Glomerular endothelial cell (primary cell): Measurements from ENCODE around the gene HOXB3. TPM values are rescaled to one million over a fixed set of nuclear protein-coding genes. Genes with fewer than 3 reads are reported as not detected.

ENCODE experiments used
- DNase-seq: peaks from one replicate; pipeline ENCODE4 v3.0.0-alpha.2; 2011; ENCODE audit warnings: low read depth, low spot score; ENCODE audit errors: extremely low read depth
- total RNA-seq: library from RNA; depleted of rRNA; stranded (reverse); fragments of >200 nt; gene quantifications from 2 replicates; pipeline ENCODE4 v1.2.3, GENCODE V29; 2015

HOXB3 gene
- 17.7 and 48.0 TPM in 2 replicates for total RNA-seq

DNA sequence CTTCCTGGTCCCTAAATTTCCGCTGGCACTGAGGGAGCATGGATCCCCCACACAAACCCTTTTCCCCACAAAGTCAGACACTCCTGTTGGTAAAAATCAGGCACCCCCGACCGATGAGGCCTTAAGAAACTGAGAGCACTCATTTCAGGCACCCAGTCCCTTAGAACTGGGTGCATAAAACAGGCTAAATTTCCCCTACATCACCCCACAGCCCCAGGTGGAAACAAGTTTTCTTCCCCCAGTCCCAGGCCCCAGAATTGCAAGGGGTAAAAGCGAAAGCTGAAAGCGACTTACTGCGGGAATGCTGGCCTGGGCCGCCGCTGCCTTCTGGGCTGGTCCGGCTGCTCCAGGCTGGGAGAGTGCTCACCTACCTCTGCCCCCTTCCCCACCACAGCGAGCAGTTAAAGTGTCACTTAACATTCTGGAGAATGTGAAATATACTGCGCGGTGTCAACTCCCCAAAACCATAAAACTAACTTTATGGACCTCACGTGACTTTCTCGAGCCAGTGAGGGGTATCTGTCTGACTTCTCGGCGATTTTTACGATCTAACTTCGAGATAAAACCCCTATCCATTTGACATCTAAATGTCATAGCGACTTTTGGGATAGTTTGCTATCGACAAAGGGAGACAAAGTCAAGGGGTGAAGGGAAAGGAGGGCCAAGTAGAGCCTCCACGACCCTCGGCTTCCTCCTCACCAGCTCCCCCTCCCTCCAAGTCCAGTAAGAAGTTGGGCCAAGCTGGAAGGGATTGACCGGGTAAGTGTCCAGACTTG lies at the start of gene HOXB3:
Gene HOXB3, minus strand, starts transcription at position 411 of the 776 bp plus-strand sequence. CDS start 37,767 bp downstream, outside the sequence.
- DNase-seq: no peak

- DNase-seq: no peak
Observed at GRCh38 chr17:48639136-48639535, 49.1 kb upstream of the HOXB3 start.

DNA sequence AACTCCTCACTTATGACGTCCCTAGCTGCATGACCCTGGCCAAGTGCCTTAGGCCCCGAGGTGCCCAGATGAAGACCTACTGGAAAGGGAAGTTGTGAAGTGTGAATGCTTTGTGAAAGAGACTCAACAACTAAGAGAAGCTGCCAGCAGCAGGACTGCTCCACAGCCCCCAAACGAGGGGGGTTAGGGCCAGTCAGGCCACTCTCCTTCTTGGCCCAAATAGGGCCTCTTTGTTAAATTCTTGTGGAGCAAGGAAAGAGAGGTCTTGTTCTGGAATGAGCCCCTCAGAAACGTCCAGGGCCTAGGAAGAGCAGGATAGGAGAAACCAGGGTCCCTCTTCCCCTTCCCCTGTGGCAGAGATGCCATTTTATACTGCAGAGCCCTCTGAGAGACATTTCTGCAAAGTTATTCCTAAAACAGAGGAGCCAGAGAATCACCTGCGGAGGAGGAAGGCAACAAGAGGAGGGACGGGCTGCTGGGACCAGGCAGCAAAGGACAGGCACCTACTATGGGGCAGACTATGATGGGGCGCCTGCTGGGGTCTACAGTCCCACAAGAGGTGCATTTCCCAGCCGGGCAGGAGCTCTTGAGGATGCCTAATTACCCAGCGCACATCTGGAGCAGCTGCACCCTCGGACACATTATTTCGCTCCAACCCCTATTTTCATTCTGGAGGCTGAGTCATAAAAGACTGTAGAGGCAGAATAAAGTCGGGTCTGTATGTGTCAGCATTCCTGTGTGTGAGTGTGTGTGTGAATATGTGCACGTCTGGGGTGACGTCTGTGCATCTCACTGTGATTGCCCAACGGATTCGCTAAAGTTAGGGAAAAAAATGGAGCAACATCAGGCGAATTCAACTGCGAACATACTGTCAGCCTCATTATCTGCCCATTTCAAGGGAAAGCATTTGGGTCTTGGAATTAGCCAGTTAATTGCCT lies 47.6 kb upstream of the HOXB3 start:
- DNase-seq: no peak

- DNase-seq: no peak
Observed at GRCh38 chr17:48636177-48637018, 46.4 kb upstream of the HOXB3 start.

- DNase-seq: no peak
Observed at GRCh38 chr17:48634493-48635208, 44.6 kb upstream of the HOXB3 start.

GRCh38 chr17:48633266-48633677 lies 43.2 kb upstream of the HOXB3 start:
- no peak for DNase-seq

DNA sequence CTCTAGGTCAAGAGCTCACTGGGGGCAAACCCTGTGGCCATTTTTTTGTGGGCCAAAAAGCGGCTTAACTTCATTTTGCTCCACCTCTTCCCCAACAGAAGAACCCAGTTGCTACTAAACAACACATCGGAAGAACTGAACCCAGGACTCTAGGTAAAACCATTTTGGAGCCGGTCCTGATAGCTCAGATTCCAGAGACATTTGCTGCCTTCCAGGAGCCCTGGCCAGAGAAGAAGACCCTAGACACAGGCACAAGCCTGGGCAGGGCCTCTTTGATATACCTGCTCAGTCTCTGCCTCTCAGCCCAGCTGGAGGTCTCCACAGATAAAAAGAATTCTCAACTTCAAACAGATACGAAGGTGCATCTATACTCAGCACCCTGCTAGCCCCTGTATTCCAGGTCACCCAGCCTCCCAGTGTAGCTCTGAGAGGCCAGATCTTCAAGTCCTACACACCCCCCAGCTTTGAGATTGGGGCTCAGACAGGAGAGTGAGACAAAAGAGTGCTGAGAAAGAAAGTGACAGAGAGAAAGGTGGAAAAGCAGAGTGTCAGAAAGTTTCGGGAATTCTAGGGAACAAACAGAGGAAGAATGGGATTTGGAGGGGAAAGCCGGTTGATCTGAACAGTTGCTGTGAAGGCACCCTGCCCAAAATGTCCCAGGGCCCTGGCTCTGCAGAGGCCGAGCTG lies 42.7 kb upstream of the HOXB3 start:
- DNase-seq: no peak

DNA sequence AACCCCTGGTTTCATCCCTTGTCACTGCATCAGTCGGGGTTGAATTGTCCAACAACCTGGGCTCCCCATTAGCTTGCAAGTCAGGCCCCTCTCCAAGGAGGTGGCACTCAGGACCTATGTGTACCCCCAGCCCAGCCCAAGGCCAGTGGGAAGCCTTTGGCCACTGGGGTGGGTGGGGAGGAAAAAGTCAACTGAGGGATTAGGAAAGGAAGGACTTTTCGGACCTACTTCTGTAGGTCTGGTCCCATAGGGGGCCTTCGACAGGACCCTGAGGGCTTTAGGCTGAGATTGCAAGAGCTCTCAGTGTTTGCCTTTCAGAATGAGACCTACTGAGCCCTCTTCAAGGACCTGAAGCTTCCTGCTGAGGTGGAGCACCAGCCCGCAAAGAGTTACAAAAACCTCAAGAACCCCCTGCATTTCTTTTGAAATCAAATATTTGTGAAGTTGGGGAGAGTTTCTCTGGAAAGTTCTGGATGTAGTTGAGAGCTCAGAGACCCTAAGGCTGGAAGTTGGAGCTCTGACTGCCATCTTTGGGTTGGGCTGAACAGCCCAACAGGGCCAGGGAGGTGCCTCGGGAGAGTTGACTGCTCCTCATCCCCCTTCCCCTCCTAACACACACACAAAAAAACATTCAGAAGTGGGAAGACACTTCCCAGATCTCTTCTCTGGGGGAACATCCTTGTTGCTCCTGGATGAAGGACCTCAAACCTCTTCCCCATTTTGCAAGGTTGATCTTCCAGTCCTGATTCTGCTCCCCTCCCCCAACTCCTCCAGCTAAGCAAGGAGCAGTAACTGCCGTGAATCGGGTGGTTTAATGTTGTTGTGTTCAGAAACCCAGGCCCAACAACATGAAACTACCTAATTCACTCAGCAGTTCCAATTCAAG lies 41.9 kb upstream of the HOXB3 start:
- no peak for DNase-seq

GRCh38 chr17:48630925-48631692 lies 41.1 kb upstream of the HOXB3 start:
- DNase-seq: no peak

- no peak for DNase-seq
Observed at GRCh38 chr17:48630009-48630924, 40.2 kb upstream of the HOXB3 start.

DNA sequence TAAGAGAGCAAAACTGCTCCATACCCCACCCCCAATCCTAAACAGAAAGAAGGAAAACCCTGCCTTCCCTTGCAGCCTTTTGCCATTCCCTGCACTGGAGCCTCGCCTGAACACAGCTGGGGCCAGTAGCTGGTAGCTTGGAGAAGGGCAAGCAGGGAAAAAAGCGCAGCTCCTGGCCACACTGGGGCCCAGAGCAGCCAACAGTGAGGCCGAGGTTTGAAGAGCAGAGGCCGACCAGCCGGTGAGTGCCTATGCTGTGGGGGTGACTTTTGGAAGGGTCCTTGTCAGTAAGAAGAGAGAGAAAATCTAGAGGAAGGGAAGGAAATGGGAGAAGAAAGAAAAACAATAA lies 39.3 kb upstream of the HOXB3 start:
- no peak for DNase-seq

- no peak for DNase-seq
Observed at GRCh38 chr17:48628649-48629410, 38.8 kb upstream of the HOXB3 start.

- DNase-seq: no peak
Observed at GRCh38 chr17:48627623-48628521, 37.8 kb upstream of the HOXB3 start.

- DNase-seq: no peak
Observed at GRCh38 chr17:48627118-48627597, 37.1 kb upstream of the HOXB3 start.
